Fibroblast of lung (primary cell): ENCODE data around the gene FCHO1. TPM values are rescaled to one million over a fixed set of nuclear protein-coding genes. Genes with fewer than 3 reads are reported as not detected.

ENCODE experiments used
- DNase-seq, 2 donors: peaks; one replicate each; pipeline versions ENCODE4 v3.0.0 to v3.0.0-alpha.2; 2010; ENCODE audit warnings: low read depth in 2 of 2
- H2AFZ ChIP-seq: 2 replicates; pipeline ENCODE4 v1.5.1; 2012; ENCODE audit warnings: low read length, control low read depth, inconsistent platforms
- H3K27ac ChIP-seq: 2 replicates; pipeline ENCODE4 v1.5.1; 2011; ENCODE audit warnings: low read length, control low read depth; ENCODE audit not compliant: insufficient read depth
- H3K27me3 ChIP-seq: 2 replicates; pipeline ENCODE4 v1.5.1; 2011; ENCODE audit warnings: mild to moderate bottlenecking, low read length; ENCODE audit not compliant: control insufficient read depth, insufficient read depth
- H3K36me3 ChIP-seq: 2 replicates; pipeline ENCODE4 v1.5.1; 2011; ENCODE audit warnings: low read length; ENCODE audit not compliant: control insufficient read depth, insufficient read depth
- H3K4me1 ChIP-seq: 2 replicates; pipeline ENCODE4 v1.5.1; 2011; ENCODE audit warnings: low read length; ENCODE audit not compliant: control insufficient read depth, insufficient read depth; ENCODE audit errors: extremely low read depth
- H3K4me2 ChIP-seq: 2 replicates; pipeline ENCODE4 v1.5.1; 2011; ENCODE audit warnings: low read length, control low read depth; ENCODE audit not compliant: insufficient read depth; ENCODE audit errors: extremely low read depth
- H3K4me3 ChIP-seq, 4 experiments: fragments of 200-600 bp in 1 of 4; sonication (generic) in 1 of 4; replicated peaks in 1 of 4; 2 replicates each; pipeline ENCODE4 v1.5.1; 2011 to 2016; ENCODE audit warnings: low read length in 4 of 4, low read depth in 3 of 4, mild to moderate bottlenecking in 3 of 4, control low read depth in 2 of 4, inconsistent platforms in 1 of 4, mixed read lengths in 1 of 4; ENCODE audit not compliant: insufficient read depth in 1 of 4; ENCODE audit errors: control extremely low read depth in 1 of 4
- H3K79me2 ChIP-seq: 2 replicates; pipeline ENCODE4 v1.5.1; 2012; ENCODE audit warnings: mild to moderate bottlenecking, low read length, inconsistent platforms; ENCODE audit not compliant: control insufficient read depth, insufficient read depth
- H3K9ac ChIP-seq: 2 replicates; pipeline ENCODE4 v1.5.1; 2011; ENCODE audit warnings: mild to moderate bottlenecking, low read length, control low read depth; ENCODE audit not compliant: insufficient read depth
- H3K9me3 ChIP-seq: 2 replicates; pipeline ENCODE4 v1.5.1; 2012; ENCODE audit warnings: low read depth, low read length; ENCODE audit not compliant: control insufficient read depth, insufficient read depth
- H4K20me1 ChIP-seq: 2 replicates; pipeline ENCODE4 v1.5.1; 2011; ENCODE audit warnings: low read length; ENCODE audit not compliant: control insufficient read depth, insufficient read depth; ENCODE audit errors: extremely low read depth
- CTCF ChIP-seq, 2 donors: IDR thresholded peaks in 1 of 2; conservative IDR thresholded peaks in 1 of 2; 1 replicate in 1 of 2; 2 replicates in 1 of 2; pipeline ENCODE4 v1.5.1; 2011 to 2012; ENCODE audit warnings: low read length in 2 of 2, control low read depth in 1 of 2, inconsistent platforms in 1 of 2, low read depth in 1 of 2, mild to moderate bottlenecking in 1 of 2
- EZH2 ChIP-seq: IDR thresholded peaks from 2 replicates; pipeline ENCODE4 v1.5.1; 2012; ENCODE audit warnings: low read length, control low read depth, mild to moderate bottlenecking; ENCODE audit errors: missing control alignments
- polyA plus RNA-seq, 2 donors: library from polyadenylated mRNA; depleted of rRNA in 1 of 2; stranded (reverse) in 1 of 2; unstranded in 1 of 2; fragments of >200 nt; gene quantifications; 2 replicates each; pipeline ENCODE4 v1.2.1, GENCODE V29; 2011 to 2012; ENCODE audit warnings: missing spikeins in 1 of 2
- total RNA-seq: library from RNA; depleted of rRNA; stranded (reverse); fragments of >200 nt; gene quantifications from 2 replicates; pipeline ENCODE4 v1.2.1, GENCODE V29; 2014

Gene FCHO1
- total and polyA plus RNA-seq, 2 donors (not counting 1 experiment from before 2014, with no cell fraction given), result 0.07 to 0.33 TPM

GRCh38 chr19:17722655-17723240, 28.5 kb upstream of the FCHO1 start:
- Histone ChIP-seq H3K9me3 (no peaks in the 10 kb centered on the region), H3K79me2 (peaks cover 20% of the 10 kb centered on the region), H3K27ac (no peak overlapping the region), H3K27me3 (no peaks in the 10 kb centered on the region), H2AFZ (no peak overlapping the region), H3K4me1 (peaks cover 4% of the 10 kb centered on the region), H3K4me3 (no peak overlapping the region), H3K9ac (no peak overlapping the region), H3K36me3 (peaks cover 27% of the 10 kb centered on the region), H4K20me1 (no peaks in the 10 kb centered on the region), H3K4me2 (no peak overlapping the region)
- DNase-seq, result no peak
- no peak for TF ChIP-seq EZH2

GRCh38 chr19:17724655-17725054, 26.6 kb upstream of the FCHO1 start:
- Histone ChIP-seq H4K20me1 (no peaks in the 10 kb centered on the region), H3K27ac (no peak overlapping the region), H3K9me3 (no peaks in the 10 kb centered on the region), H2AFZ (no peak overlapping the region), H3K9ac (no peak overlapping the region), H3K27me3 (no peaks in the 10 kb centered on the region), H3K36me3 (peaks cover 27% of the 10 kb centered on the region), H3K79me2 (peaks cover 19% of the 10 kb centered on the region), H3K4me2 (no peak overlapping the region), H3K4me3 (no peak overlapping the region), H3K4me1 (peaks cover 4% of the 10 kb centered on the region)
- DNase-seq, result no peak
- TF ChIP-seq CTCF (conservative IDR thresholded peaks at IDR 0.05 in 1 of 2, IDR thresholded peaks at IDR 0.05 in 1 of 2; ENCODE audit: low read depth in 1 of 2, low read length in 2 of 2) (no peak), EZH2 (no peak)

- Histone ChIP-seq H3K36me3 (peaks cover 29% of the 10 kb centered on the region), H4K20me1 (no peaks in the 10 kb centered on the region), H3K27ac (no peak overlapping the region), H3K4me2 (no peak overlapping the region), H3K79me2 (peaks cover 10% of the 10 kb centered on the region), H3K9me3 (no peaks in the 10 kb centered on the region), H3K27me3 (no peaks in the 10 kb centered on the region), H3K9ac (no peak overlapping the region), H3K4me1 (peaks cover 3% of the 10 kb centered on the region), H3K4me3 (no peak overlapping the region), H2AFZ (no peak overlapping the region)
- DNase-seq, result no peak
- peak in 1 of 2 donors; percentile 24 for TF ChIP-seq CTCF (conservative IDR thresholded peaks at IDR 0.05 in 1 of 2, IDR thresholded peaks at IDR 0.05 in 1 of 2; ENCODE audit: low read depth in 1 of 2, low read length in 2 of 2)
- no peak for TF ChIP-seq EZH2
Observed at GRCh38 chr19:17725422-17726078, 25.7 kb upstream of the FCHO1 start.
